GM12892 (cell line): ENCODE measurements around the gene CNGA3.
"Not testable (repeated sequence)": the region's sequence is repeated elsewhere in the genome, so short reads cannot be mapped to it uniquely, and the experiment has no call there.

Experiments
- DNase-seq: peaks from one replicate; pipeline ENCODE4 v3.0.0; 2011; ENCODE audit not compliant: insufficient read length
- FAIRE-seq: peaks from 2 replicates; lab custom pipeline; 2011; peaks lifted over from hg19 to GRCh38; lab: Jason Lieb, UNC
- POLR2A ChIP-seq: IDR thresholded peaks from 2 replicates; pipeline ENCODE4 v1.6.1; 2011; ENCODE audit warnings: low read depth, low read length, control low read depth
- POLR2AphosphoS5 ChIP-seq: IDR thresholded peaks from 2 replicates; pipeline ENCODE4 v1.6.1; 2011; ENCODE audit warnings: low read depth, low read length, control low read depth
- TAF1 ChIP-seq: IDR thresholded peaks from 2 replicates; pipeline ENCODE4 v1.6.1; 2011; ENCODE audit warnings: low read depth, mild to moderate bottlenecking, control low read depth, low read length, borderline replicate concordance

Gene CNGA3

DNA sequence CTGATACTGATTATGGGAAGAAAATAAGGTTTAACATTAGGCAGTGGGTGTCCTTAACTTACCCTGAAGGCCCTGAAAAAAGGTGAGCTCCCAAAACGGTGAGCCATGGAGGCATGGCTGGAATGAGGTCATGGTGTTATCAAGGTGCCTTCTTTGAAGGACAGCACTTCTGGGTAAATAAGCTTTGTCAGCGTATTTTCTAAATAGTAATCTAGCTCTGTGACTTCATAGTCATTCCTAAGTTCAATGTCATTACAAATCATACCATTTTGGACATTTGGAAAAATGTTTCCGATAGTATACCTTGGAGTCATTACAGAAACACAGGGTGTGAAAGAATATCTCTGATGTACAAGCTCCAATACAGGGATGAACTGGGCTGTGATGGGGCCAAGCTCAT, 35.2 kb upstream of the CNGA3 start:
- no peak for TF ChIP-seq POLR2A
- TF ChIP-seq TAF1 = no peak
- no peak for TF ChIP-seq POLR2AphosphoS5
- FAIRE-seq = no peak
- no peak for DNase-seq

- DNase-seq (no peak), FAIRE-seq (no peak)
- no peak for TF ChIP-seq TAF1
- TF ChIP-seq POLR2AphosphoS5 = no peak
- no peak for TF ChIP-seq POLR2A
These were observed 34.3 kb upstream of the CNGA3 start for GRCh38 chr2:98311771-98312545.

DNA sequence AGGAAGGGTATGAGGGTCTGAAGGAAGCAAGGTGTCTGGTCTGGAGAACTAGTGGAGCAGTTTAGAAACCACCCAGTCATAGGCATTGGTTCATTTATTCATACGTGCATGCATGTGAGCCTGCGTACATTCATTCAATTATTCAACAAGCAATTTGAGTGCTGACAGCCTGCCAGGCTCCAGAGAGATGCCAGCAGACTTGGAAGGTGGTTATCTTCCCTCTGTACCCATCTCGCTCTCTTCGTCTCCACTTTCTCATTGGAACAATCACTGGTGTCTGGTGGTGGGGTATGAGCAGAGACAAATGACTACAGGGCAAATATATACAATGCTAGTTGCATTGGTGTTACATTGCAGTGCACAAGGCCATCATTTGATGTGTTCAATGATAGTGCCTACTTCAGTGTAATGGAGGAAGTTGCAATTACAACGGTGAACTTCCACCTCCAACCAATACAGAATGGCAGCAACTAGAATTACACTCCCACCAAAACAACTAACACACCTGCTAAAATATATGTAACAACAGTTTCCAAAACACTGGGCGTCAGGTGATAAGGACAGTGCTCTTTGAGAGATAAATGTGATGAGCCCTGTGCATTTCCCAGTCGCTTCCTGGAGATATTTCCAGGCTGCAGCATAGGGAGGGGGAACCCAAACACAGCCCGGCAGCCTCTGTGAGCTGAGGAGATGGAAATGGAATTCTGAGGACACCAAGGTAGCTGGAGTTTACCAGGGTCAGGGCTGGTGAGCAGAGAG, 32.6 kb upstream of the CNGA3 start:
- FAIRE-seq (no peak), DNase-seq (no peak)
- TF ChIP-seq POLR2A (no peak), POLR2AphosphoS5 (no peak), TAF1 (no peak)

DNA sequence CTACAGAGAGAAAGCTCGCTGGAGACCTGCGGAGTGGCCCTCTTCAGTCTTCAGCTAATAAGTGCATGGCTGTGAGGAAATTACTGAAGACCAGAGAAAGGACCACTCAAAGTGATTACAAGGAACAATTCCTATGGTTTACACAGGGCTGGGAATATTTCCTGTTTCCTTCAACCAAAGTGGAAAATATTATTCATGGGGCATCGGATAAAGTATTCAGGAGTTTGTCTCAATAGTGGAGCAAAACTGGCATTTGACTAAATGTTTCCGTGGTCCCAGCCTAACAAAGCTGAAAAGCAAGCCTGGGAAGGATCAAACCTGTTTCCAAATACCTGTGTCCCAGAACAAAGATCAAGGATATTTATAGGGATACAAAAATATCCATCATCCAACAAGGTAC, 32.0 kb upstream of the CNGA3 start:
- FAIRE-seq = no peak
- TF ChIP-seq POLR2A (no peak), POLR2AphosphoS5 (no peak), TAF1 (no peak)
- DNase-seq = no peak

GRCh38 chr2:98315957-98316356, 30.3 kb upstream of the CNGA3 start:
- no peak for FAIRE-seq
- no peak for TF ChIP-seq POLR2A
- no peak for TF ChIP-seq TAF1
- TF ChIP-seq POLR2AphosphoS5 = no peak
- no peak for DNase-seq

- no peak for TF ChIP-seq TAF1
- no peak for FAIRE-seq
- DNase-seq = no peak
These were observed 29.0 kb upstream of the CNGA3 start for GRCh38 chr2:98317214-98317613.

DNA sequence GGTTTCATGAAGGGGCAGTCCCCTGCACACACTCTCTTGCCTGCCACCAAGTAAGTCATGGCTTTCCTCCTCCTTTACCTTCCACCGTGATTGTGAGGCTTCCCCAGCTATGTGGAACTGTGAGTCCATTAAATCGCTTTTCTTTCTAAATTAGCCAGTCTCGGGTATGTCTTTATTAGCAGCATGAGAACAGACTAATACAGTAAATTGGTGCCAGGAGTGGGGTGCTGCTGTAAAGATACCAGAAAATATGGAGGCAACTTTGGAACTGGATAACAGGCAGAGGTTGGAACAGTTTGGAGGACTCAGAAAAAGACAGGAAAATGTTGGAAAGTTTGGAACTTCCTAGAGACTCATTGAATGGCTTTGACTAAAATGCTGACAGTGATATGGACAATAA, 26.1 kb upstream of the CNGA3 start:
- FAIRE-seq, DNase-seq: not testable (repeated sequence)

DNA sequence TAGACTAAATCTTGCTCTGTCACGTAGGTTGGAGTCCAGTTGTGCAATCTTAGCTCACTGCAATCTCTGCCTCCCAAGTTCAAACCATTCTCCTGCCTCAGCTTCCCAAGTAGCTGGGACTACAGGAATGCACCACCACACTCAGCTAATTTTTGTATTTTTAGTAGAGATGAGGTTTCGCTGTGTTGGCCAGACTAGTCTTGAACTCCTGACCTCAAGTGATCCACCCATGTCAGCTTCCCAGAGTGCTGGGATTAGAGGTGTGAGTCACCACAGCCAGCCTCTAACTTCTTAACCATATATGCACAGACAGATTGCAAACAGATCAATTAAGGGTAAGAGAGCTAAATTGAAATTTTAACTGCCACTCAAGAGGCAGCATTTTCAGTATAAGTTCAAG, 22.1 kb upstream of the CNGA3 start:
- DNase-seq (no peak), FAIRE-seq (no peak)
- no peak for TF ChIP-seq POLR2A
- no peak for TF ChIP-seq TAF1
- no peak for TF ChIP-seq POLR2AphosphoS5

GRCh38 chr2:98327776-98328175, 18.5 kb upstream of the CNGA3 start:
- DNase-seq = no peak
- no peak for TF ChIP-seq POLR2AphosphoS5
- no peak for TF ChIP-seq TAF1
- TF ChIP-seq POLR2A = no peak
- FAIRE-seq = no peak

GRCh38 chr2:98329549-98329948, 16.7 kb upstream of the CNGA3 start:
- FAIRE-seq (no peak), DNase-seq (no peak)
- TF ChIP-seq POLR2AphosphoS5 (no peak), POLR2A (no peak), TAF1 (no peak)

DNA sequence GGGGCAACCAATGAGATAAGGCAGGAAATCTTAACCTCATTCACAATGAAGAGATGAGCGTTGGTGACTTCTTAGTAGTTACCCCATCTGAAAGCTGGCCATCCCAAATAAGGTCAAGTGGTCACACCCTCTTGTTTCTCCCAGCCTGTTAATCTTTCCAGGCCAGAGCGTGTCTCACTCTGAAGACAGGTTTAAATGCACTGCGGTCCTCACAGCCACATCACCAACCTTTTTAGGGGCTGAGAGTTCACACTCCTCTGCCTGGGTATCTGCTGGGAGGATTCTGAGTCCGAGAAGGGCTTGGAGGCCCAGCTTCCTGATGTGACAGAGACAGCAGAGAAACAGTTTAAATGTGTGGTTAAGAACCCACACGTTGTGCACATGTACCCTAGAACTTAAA, 13.3 kb upstream of the CNGA3 start:
- DNase-seq = no peak
- TF ChIP-seq POLR2AphosphoS5 (no peak), POLR2A (no peak), TAF1 (no peak)
- no peak for FAIRE-seq

GRCh38 chr2:98333922-98334321, 12.3 kb upstream of the CNGA3 start:
- no peak for FAIRE-seq

More at GRCh38 chr2:98333922-98334321, 12.3 kb upstream of the CNGA3 start:
- TF ChIP-seq TAF1 = no peak
- TF ChIP-seq POLR2A = no peak
- DNase-seq = no peak
